Vagina (tissue), 2 donors: ENCODE measurements around the gene TNFRSF8. TPM values are rescaled to one million over a fixed set of nuclear protein-coding genes. Genes with fewer than 3 reads are reported as not detected.

Experiments
- DNase-seq, 2 donors: peaks; one replicate each; pipeline ENCODE4 v3.0.0-alpha.2; 2017; ENCODE audit errors: extremely low spot score in 2 of 2
- H3K27ac ChIP-seq: fragments of 200-600 bp; sonication (generic); one replicate; pipeline ENCODE4 v1.5.1; 2019
- H3K27me3 ChIP-seq: fragments of 200-600 bp; sonication (generic); one replicate; pipeline ENCODE4 v1.5.1; 2019
- H3K36me3 ChIP-seq, 2 donors: fragments of 200-600 bp; sonication (generic); one replicate each; pipeline ENCODE4 v1.5.1; 2017 to 2019
- H3K4me1 ChIP-seq: fragments of 200-600 bp; sonication (generic); one replicate; pipeline ENCODE4 v1.5.1; 2019
- H3K4me3 ChIP-seq, 2 donors: fragments of 200-600 bp; sonication (generic); 1 replicate in 1 of 2; 2 replicates in 1 of 2; pipeline ENCODE4 v1.5.1; 2016 to 2019
- H3K9me3 ChIP-seq: fragments of 200-600 bp; sonication (generic); one replicate; pipeline ENCODE4 v1.5.1; 2019
- POLR2A ChIP-seq, 2 donors: fragments of 450-650 bp; IDR thresholded peaks; one replicate each; pipeline ENCODE4 v1.6.1; 2017; ENCODE audit warnings: antibody characterized with exemption in 2 of 2, mild to moderate bottlenecking in 2 of 2, moderate library complexity in 2 of 2
- POLR2AphosphoS5 ChIP-seq, 2 donors: sonication (generic); formaldehyde crosslinking; IDR thresholded peaks; one replicate each; pipeline ENCODE4 v1.9.0; 2017; ENCODE audit warnings: antibody characterized with exemption in 2 of 2, mild to moderate bottlenecking in 2 of 2, low read depth in 1 of 2; ENCODE audit not compliant: insufficient read depth in 1 of 2
- intact Hi-C: fragments of 100-400 bp; cut with DNase I; formaldehyde crosslinking; loops from one replicate; pipeline ENCODE4 v1.15.1; 2023
- total RNA-seq: library from RNA; depleted of rRNA; stranded (reverse); fragments of >200 nt; gene quantifications from one replicate; pipeline ENCODE4 v1.2.3, GENCODE V29; 2016
- TF ChIP-seq, protein P1 (sequence below), 3 experiments: fragments of 450-650 bp in 2 of 3; fragments of 200-600 bp in 1 of 3; sonication (generic) in 1 of 3; IDR thresholded peaks; one replicate each; pipeline ENCODE4 v1.5.1; 2017 to 2019; ENCODE audit warnings: antibody characterized with exemption in 3 of 3, mild to moderate bottlenecking in 2 of 3, moderate library complexity in 2 of 3

TNFRSF8 gene
- total RNA-seq, 1 donor from 2014 or later = 1.2 TPM

DNA sequence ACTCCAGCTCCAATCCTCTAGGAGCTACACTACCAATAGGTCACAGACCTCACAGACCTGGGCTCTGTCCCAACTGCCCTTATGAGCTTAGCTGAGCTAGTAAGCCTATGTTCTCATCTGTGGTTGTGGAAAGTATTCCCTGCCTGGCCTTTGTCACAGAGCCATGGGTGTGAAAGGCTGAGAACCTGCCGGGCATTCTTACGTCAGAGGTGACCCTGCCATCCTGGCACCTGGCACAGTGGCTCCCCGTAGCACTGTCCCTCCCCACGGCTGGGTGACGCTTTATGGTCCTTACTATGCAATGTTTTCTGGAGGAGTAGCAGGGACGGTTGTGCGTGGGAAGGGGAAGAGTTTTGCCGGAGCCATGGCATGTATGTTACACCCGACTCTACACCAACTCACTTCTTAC, 107.2 kb downstream of the TNFRSF8 start:
- no peak for DNase-seq
- Histone ChIP-seq H3K36me3 (no peaks in the 10 kb centered on the region), H3K4me1 (peaks cover 67% of the 10 kb centered on the region), H3K27ac (peak overlapping the region; percentile 90), H3K4me3 (no peak overlapping the region), H3K9me3 (no peaks in the 10 kb centered on the region), H3K27me3 (no peaks in the 10 kb centered on the region)
- intact Hi-C loops = no loop called here
- TF ChIP-seq, protein P1, sequence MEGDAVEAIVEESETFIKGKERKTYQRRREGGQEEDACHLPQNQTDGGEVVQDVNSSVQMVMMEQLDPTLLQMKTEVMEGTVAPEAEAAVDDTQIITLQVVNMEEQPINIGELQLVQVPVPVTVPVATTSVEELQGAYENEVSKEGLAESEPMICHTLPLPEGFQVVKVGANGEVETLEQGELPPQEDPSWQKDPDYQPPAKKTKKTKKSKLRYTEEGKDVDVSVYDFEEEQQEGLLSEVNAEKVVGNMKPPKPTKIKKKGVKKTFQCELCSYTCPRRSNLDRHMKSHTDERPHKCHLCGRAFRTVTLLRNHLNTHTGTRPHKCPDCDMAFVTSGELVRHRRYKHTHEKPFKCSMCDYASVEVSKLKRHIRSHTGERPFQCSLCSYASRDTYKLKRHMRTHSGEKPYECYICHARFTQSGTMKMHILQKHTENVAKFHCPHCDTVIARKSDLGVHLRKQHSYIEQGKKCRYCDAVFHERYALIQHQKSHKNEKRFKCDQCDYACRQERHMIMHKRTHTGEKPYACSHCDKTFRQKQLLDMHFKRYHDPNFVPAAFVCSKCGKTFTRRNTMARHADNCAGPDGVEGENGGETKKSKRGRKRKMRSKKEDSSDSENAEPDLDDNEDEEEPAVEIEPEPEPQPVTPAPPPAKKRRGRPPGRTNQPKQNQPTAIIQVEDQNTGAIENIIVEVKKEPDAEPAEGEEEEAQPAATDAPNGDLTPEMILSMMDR (IDR thresholded peaks at IDR 0.05) = no peak
- no peak for TF ChIP-seq POLR2AphosphoS5 (IDR thresholded peaks at IDR 0.05; ENCODE audit: insufficient read depth in 1 of 2, low read depth in 1 of 2)
- TF ChIP-seq POLR2A (IDR thresholded peaks at IDR 0.05) = no peak

DNA sequence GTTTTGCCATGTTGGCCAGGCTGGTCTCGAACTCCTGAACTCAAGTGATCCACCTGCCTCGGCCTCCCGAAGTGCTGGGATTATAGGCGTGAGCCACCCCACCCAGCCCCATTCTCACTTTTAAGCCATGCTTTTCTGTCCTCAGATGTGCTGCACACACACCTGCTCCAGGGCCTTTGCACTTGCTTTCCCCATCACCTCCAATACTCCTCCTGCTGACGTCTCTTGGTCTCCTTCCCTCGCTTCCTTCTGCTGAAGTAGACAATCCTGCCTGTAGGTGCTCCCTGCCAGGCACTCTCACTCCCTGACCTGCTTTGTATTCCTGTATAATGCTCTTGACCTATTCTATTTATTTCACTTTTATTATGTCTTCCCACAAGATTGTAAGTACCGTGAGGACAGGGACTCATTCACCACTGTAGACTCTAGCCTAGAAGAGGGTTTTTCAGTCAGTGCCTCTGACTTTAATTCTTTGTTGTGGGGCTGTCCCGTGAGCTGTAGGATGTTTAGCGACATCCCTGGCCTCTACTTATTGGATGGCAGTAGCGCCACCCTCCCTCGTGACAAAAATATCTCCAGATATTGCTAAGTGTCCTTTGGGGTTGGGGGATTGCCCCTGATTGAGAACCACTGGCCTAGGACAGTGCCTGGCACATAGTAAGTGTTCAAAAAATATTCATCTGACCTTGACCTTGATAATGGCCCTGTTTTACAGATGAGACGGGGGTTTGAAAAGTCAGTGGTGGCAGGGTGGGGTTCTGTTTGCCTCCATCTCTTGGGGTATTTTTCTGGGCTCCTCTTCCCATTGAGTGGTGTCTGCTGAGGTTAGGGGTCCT, 108.3 kb downstream of the TNFRSF8 start:
- TF ChIP-seq POLR2A (IDR thresholded peaks at IDR 0.05) = no peak
- no peak for TF ChIP-seq POLR2AphosphoS5 (IDR thresholded peaks at IDR 0.05; ENCODE audit: insufficient read depth in 1 of 2, low read depth in 1 of 2)
- TF ChIP-seq, protein P1 (IDR thresholded peaks at IDR 0.05) = no peak
- peak overlapping the region; percentile 74 for H3K27ac ChIP-seq

DNA sequence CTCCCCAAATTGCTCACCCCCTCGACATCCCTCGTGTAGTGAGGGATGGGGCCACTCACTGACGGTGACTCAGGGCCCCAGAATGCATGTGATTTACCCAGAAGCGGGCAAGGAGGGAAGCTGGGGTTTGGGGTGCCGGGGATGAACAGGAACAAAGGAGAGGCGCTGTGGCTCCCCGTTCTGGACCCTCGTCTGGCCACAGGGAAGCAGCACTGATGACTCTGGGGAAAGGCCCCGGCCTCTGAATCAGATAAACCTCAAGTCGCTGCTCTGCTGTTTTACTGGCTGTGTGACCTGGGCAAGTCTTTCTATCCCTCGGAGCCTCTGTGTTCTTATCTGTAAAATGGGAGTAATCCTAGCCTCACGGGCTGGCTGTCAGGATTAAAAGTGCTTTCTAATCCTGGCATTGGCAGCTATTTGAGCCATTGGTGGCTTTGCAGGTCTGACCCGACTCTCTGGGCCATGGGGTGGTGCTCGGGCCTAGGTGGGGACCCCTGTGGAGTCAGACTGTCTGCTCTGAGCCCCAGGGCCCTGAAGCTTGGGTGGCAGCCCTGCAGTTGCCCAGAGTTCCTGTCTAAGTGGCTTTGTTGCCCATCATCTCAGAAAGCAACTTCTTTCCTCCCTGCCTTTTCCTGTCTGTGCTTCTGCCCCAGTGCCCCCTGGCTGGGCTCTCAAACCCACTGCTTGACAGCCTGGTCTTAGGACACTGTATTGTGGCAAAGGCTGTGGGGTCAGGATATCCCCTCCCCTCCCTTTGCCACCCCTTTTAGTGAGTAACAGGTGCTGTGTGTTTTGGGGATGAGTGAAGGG, 109.1 kb downstream of the TNFRSF8 start:
- Histone ChIP-seq H3K9me3 (no peaks in the 10 kb centered on the region), H3K4me3 (no peak overlapping the region), H3K27me3 (no peaks in the 10 kb centered on the region), H3K4me1 (peaks cover 77% of the 10 kb centered on the region), H3K36me3 (no peaks in the 10 kb centered on the region), H3K27ac (peak overlapping the region; percentile 74)
- intact Hi-C loops = no loop called here
- TF ChIP-seq POLR2A (IDR thresholded peaks at IDR 0.05) (no peak), POLR2AphosphoS5 (IDR thresholded peaks at IDR 0.05; ENCODE audit: insufficient read depth in 1 of 2, low read depth in 1 of 2) (no peak)
- no peak for DNase-seq

More for the DNA sequence above, 108.3 kb downstream of the TNFRSF8 start:
- Histone ChIP-seq H3K9me3 (no peaks in the 10 kb centered on the region), H3K4me1 (peaks cover 75% of the 10 kb centered on the region), H3K27me3 (no peaks in the 10 kb centered on the region), H3K36me3 (no peaks in the 10 kb centered on the region), H3K4me3 (no peak overlapping the region)
- no peak for DNase-seq
- intact Hi-C loops = no loop called here

DNA sequence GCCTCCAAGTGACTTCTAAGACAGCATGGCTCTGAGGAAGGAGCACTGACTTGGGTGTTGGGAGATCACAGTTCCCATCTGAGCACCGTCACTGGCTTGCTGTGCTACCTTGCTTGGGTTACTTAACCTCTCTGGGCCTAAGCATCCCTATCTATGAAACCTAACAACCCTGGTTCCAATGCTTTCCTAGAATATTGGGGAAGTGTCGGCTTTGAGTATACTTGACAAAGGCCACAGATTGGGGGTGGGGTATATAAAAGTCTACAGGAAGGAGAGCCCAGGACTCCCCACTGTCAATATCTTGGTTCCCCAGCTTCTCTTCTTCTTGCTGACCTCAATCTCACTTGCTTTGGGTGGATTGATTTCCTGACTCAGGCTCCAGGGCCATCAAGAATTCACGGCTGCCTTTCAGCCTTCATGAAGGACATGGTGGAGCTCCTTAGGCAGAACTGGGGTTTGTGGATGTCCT, 110.0 kb downstream of the TNFRSF8 start:
- peaks cover 81% of the 10 kb centered on the region for H3K4me1 ChIP-seq
- intact Hi-C loops = no loop called here
- DNase-seq = no peak
- no peaks in the 10 kb centered on the region for H3K36me3 ChIP-seq
- no peaks in the 10 kb centered on the region for H3K9me3 ChIP-seq
- no peak overlapping the region for H3K4me3 ChIP-seq
- no peaks in the 10 kb centered on the region for H3K27me3 ChIP-seq
- peak overlapping the region; percentile 74 for H3K27ac ChIP-seq
- TF ChIP-seq, protein P1 (IDR thresholded peaks at IDR 0.05) = no peak
- TF ChIP-seq POLR2A (IDR thresholded peaks at IDR 0.05) (no peak), POLR2AphosphoS5 (IDR thresholded peaks at IDR 0.05; ENCODE audit: insufficient read depth in 1 of 2, low read depth in 1 of 2) (no peak)

DNA sequence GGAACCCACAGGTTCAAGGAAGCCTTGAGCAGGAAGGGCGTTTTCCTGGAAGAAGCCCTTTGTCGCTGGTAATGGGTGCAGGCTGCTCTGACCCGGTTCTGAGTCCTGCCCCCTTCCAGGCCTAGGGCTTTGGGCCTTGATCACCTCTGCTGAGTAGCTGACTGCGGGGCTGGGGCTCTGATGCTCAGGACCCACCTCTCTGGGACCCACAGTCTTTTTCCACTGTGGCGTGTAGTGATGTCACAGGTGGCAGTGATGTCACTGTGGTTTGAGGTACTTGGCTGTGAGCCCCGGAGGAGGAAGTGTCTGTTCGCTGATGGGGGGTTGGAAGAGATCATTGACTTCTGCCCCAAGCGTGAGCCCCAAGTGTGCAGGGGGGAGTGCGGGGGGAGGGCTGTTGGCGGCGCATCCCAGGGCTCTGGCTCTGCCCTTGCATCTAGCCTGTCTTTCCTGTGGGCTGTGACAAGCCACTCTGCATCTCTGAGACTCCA, 110.6 kb downstream of the TNFRSF8 start:
- H3K4me1 ChIP-seq = peaks cover 81% of the 10 kb centered on the region
- peak overlapping the region; percentile 74 for H3K27ac ChIP-seq
- H3K27me3 ChIP-seq = no peaks in the 10 kb centered on the region
- no peaks in the 10 kb centered on the region for H3K9me3 ChIP-seq
- H3K4me3 ChIP-seq = no peak overlapping the region
- intact Hi-C loops = no loop called here
- no peak for DNase-seq
- H3K36me3 ChIP-seq = no peaks in the 10 kb centered on the region
- TF ChIP-seq POLR2AphosphoS5 (IDR thresholded peaks at IDR 0.05; ENCODE audit: insufficient read depth in 1 of 2, low read depth in 1 of 2) = peak in 1 of 2 donors; percentile 66
- peak in 1 of 2 donors; percentile 10 for TF ChIP-seq POLR2A (IDR thresholded peaks at IDR 0.05)
- TF ChIP-seq, protein P1 (IDR thresholded peaks at IDR 0.05) = no peak
